SK-N-SH treated with all-trans-retinoic acid at 6 μM for 48 hours (cell line): Measurements from ENCODE around the gene CLP1.

Experiments used
- SNAI2 ChIP-seq: fragments of 250-450 bp; sonication (Bioruptor Pico); IDR thresholded peaks from 2 replicates; pipeline ENCODE4 v1.5.0; 2020; ENCODE audit warnings: mild to moderate bottlenecking, moderate library complexity
- ZFP3 ChIP-seq: fragments of 250-450 bp; sonication (Bioruptor Pico); IDR thresholded peaks from 2 replicates; pipeline ENCODE4 v1.5.0; 2020; ENCODE audit warnings: mild to moderate bottlenecking, moderate library complexity

DNA sequence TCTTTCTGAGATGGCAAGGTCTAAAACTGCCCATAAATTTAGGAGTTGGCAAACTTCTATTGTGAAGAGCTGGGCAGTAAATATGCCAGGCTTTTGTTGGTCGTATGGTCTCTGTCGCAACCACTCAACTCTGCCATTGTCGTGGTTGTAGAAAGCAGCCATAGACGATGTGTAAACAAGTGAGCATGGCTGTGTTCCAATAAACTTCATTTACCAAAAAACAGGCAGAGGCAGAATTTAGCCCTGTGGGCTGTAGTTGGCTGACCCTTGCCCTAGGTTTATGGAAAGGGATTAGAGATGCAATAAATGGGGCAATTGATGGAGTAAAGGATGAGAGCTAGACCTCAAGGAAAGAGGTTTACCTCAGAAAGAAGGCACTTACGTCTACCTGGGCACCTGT lies 25.4 kb upstream of the CLP1 start:
- TF ChIP-seq ZFP3 (CRISPR knock-in tag) (no peak), SNAI2 (CRISPR knock-in tag) (no peak)
